Measurements from ENCODE around the gene AP1G1.

The AP1G1 gene

GRCh38 chr16:71808593-71809459 is at the start of gene AP1G1:
Gene AP1G1, minus strand, starts transcription at chr16:71808834. Its CDS starts 19,355 bp downstream, at chr16:71789479.
- TF ChIP-seq, protein P1, sequence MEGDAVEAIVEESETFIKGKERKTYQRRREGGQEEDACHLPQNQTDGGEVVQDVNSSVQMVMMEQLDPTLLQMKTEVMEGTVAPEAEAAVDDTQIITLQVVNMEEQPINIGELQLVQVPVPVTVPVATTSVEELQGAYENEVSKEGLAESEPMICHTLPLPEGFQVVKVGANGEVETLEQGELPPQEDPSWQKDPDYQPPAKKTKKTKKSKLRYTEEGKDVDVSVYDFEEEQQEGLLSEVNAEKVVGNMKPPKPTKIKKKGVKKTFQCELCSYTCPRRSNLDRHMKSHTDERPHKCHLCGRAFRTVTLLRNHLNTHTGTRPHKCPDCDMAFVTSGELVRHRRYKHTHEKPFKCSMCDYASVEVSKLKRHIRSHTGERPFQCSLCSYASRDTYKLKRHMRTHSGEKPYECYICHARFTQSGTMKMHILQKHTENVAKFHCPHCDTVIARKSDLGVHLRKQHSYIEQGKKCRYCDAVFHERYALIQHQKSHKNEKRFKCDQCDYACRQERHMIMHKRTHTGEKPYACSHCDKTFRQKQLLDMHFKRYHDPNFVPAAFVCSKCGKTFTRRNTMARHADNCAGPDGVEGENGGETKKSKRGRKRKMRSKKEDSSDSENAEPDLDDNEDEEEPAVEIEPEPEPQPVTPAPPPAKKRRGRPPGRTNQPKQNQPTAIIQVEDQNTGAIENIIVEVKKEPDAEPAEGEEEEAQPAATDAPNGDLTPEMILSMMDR (IDR thresholded peaks at IDR 0.05; ENCODE audit: extremely low read depth, insufficient read depth, missing control alignments) = no peak
- in situ Hi-C loops (cut with MboI; ENCODE audit: low pct_unique_long_range_greater_than_20kb, low sequenced_read_pairs, unreplicated experiment) = no loop called here
- DNase-seq (ENCODE audit: low spot score) = peak; percentile 95

DNA sequence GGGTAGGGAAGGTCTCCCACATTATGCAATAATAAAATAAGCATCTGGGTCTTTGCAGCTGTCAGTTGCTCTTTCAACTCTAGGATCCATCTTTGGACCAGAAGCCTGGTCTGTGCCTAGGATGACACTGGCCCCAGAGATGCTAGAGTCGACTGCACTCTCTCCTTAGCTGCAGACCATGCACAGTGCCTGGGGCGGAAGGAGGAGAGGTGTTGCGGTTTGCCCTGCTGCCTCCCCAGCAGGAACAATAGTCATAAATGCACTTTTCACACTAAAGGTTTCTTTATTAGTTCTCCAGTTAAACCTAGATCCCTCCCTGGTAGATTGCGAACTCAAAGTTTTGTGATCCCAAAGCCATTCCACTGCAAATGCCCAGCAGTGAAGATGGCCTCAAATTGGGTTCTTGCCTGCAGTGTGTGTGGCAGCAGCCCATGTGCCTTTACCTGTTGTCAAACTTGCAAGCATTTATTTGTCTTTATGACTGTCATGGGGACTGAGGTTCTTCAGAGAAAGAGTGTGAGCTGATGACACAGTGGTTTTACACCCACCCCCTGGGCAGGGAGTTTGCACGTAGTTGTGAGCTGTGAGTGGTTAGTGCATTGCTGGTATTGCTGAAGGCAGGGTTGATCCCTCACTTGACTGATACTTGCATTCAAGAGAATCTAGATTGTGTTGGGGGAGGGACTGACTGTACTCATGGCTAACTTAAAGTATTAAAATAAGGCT is 47.5 kb upstream of the AP1G1 start:
- no peak for DNase-seq (ENCODE audit: low spot score)
- in situ Hi-C loops (cut with MboI; ENCODE audit: low pct_unique_long_range_greater_than_20kb, low sequenced_read_pairs, unreplicated experiment) = no loop called here
- TF ChIP-seq, protein P1 (IDR thresholded peaks at IDR 0.05; ENCODE audit: extremely low read depth, insufficient read depth, missing control alignments) = no peak

- in situ Hi-C loops (cut with MboI; ENCODE audit: low pct_unique_long_range_greater_than_20kb, low sequenced_read_pairs, unreplicated experiment) = no loop called here
- TF ChIP-seq, protein P1 (IDR thresholded peaks at IDR 0.05; ENCODE audit: extremely low read depth, insufficient read depth, missing control alignments) = no peak
- DNase-seq (ENCODE audit: low spot score) = no peak
Observed at GRCh38 chr16:71854369-71854948, 45.8 kb upstream of the AP1G1 start.

DNA sequence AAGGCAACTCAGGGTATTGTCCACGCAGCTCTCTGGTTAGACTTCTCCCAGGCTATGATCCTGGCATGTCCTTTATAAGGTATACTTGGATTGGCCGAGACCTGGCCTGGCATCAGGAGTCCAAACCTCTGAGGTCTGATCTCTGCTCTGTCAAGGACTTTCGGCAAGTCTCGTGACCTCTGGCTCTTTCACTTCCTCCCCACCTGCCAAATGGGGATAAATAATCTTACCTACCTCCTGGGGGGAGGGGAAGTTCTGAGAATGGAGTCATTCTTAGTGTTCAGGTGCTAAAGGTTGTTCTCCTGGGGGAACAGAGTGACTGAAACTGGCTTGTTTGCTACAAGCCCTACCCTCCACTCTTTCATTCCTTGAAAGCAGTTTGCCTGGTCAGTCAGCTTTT is 44.8 kb upstream of the AP1G1 start:
- TF ChIP-seq, protein P1 (IDR thresholded peaks at IDR 0.05; ENCODE audit: extremely low read depth, insufficient read depth, missing control alignments) = no peak
- in situ Hi-C loops (cut with MboI; ENCODE audit: low pct_unique_long_range_greater_than_20kb, low sequenced_read_pairs, unreplicated experiment) = no loop called here
- peak; percentile 59 for DNase-seq (ENCODE audit: low spot score)

GRCh38 chr16:71852561-71852960 is 43.9 kb upstream of the AP1G1 start:
- no peak for DNase-seq (ENCODE audit: low spot score)
- TF ChIP-seq, protein P1 (IDR thresholded peaks at IDR 0.05; ENCODE audit: extremely low read depth, insufficient read depth, missing control alignments) = no peak
- in situ Hi-C loops (cut with MboI; ENCODE audit: low pct_unique_long_range_greater_than_20kb, low sequenced_read_pairs, unreplicated experiment) = no loop called here

DNA sequence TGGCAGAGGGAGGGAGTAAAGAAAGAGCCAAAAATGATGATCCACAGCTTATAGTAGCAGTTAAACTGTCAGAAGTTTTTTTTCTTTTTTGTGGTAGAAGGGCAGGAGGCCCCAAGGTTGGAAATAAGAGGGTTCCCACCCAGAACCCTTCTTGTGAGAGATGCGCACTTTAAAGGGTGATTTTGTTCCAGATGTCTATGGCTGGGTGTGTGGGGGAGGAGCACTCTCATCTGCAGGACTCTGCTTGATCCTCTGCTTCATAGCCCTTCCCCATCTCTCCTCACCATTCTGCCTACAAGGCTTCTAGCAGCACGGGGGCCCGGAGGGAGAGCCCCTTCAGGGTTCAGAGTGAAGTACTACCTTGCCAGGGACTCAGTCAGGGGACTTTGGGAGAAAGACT is 43.5 kb upstream of the AP1G1 start:
- no peak for DNase-seq (ENCODE audit: low spot score)
- TF ChIP-seq, protein P1 (IDR thresholded peaks at IDR 0.05; ENCODE audit: extremely low read depth, insufficient read depth, missing control alignments) = no peak
- in situ Hi-C loops (cut with MboI; ENCODE audit: low pct_unique_long_range_greater_than_20kb, low sequenced_read_pairs, unreplicated experiment) = no loop called here
